Right atrium auricular region (tissue), 2 donors: ENCODE results near the gene PPBP. TPM values are rescaled to one million over a fixed set of nuclear protein-coding genes. Genes with fewer than 3 reads are reported as not detected.
A peak's percentile ranks its signal among the peaks of the same experiment; 100 is the strongest.

ENCODE experiments used
- DNase-seq: peaks from one replicate; pipeline ENCODE4 v3.0.0-alpha.2; 2019; ENCODE audit warnings: low spot score
- H3K27ac ChIP-seq, 2 donors: fragments of 200-600 bp; sonication (generic); 1 replicate in 1 of 2; 2 replicates in 1 of 2; pipeline ENCODE4 v1.5.1; 2016 to 2019
- H3K27me3 ChIP-seq, 2 donors: fragments of 200-600 bp; sonication (generic); one replicate each; pipeline versions ENCODE4 v1.5.1 to v1.6.0; 2017 to 2019
- H3K36me3 ChIP-seq: fragments of 200-600 bp; sonication (generic); one replicate; pipeline ENCODE4 v1.5.1; 2016
- H3K4me1 ChIP-seq, 2 donors: fragments of 200-600 bp; sonication (generic); one replicate each; pipeline versions ENCODE4 v1.5.1 to v1.6.0; 2017 to 2019
- H3K4me3 ChIP-seq, 2 donors: fragments of 200-600 bp; sonication (generic); 1 replicate in 1 of 2; 2 replicates in 1 of 2; pipeline ENCODE4 v1.5.1; 2017 to 2019; ENCODE audit warnings: mild to moderate bottlenecking in 1 of 2, moderate library complexity in 1 of 2
- H3K9me3 ChIP-seq, 2 donors: fragments of 200-600 bp; sonication (generic); one replicate each; pipeline ENCODE4 v1.5.1; 2019
- CTCF ChIP-seq, 2 donors: fragments of 200-600 bp; sonication (generic); IDR thresholded peaks; one replicate each; pipeline ENCODE4 v1.5.1; 2019; ENCODE audit warnings: antibody characterized with exemption in 2 of 2
- total RNA-seq, 2 donors: library from RNA; depleted of rRNA; stranded (reverse); fragments of >200 nt; gene quantifications; one replicate each; pipeline ENCODE4 v1.1.0, GENCODE V29; 2016

The PPBP gene
- total RNA-seq, 2 donors from 2014 or later: 1.6 TPM; not detected in 1

GRCh38 chr4:73945674-73946449 is 42.1 kb downstream of the PPBP start:
- Histone ChIP-seq H3K27ac (no peak overlapping the region), H3K36me3 (no peaks in the 10 kb centered on the region), H3K4me1 (peaks cover 0 to 13% of the 10 kb centered on the region in 2 donors), H3K4me3 (no peak overlapping the region), H3K27me3 (peaks cover 8 to 11% of the 10 kb centered on the region in 2 donors), H3K9me3 (no peaks in the 10 kb centered on the region)
- DNase-seq: no peak
- TF ChIP-seq CTCF (IDR thresholded peaks at IDR 0.05): no peak

GRCh38 chr4:73945140-73945539 is 42.9 kb downstream of the PPBP start:
- no peak overlapping the region for H3K27ac ChIP-seq
- peaks cover 8 to 11% of the 10 kb centered on the region in 2 donors for H3K27me3 ChIP-seq
- H3K4me1 ChIP-seq: peaks cover 0 to 13% of the 10 kb centered on the region in 2 donors
- TF ChIP-seq CTCF (IDR thresholded peaks at IDR 0.05): no peak
- H3K4me3 ChIP-seq: no peak overlapping the region
- no peaks in the 10 kb centered on the region for H3K36me3 ChIP-seq
- H3K9me3 ChIP-seq: no peaks in the 10 kb centered on the region
- no peak for DNase-seq

DNA sequence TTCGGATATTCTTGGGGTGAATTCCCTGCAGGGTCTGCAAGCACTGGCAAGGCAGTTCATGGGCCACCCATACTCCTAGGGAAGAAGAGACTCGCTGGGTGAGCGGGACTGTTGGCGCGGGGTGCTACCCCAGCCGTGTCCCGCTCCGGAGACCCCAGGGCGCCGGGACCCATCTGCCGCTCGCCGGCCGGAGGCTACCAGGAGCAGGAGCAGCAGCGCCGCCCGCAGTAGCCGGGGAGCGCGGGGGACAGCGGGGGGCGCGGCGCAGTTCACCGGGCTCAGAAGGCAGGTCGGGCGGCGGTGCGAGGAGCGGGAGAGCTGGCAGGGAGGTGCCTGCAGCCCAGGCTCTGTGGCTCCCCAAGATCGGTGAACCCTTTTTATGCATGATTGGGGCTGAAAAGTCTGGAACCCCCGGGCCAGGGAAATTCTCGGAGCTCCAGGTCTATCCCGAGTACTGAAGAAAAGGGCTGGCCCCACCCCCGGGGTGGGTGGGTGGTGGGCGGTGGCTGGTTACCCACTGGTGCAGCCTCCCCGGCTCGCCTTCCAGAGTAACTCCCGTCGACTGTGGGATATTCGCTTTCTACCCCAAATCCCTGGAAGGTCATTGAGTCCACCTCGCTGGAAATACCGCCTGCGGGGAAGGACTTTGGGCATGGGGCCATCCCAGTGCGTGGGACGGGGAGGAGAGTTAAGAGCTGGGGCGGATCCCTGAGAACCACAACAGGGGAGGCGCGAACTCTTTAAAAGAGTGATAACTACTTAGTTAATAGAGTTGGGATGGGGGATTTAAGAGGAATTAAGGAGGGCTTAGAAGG is 43.7 kb downstream of the PPBP start:
- Histone ChIP-seq H3K4me1 (peaks cover 0 to 13% of the 10 kb centered on the region in 2 donors), H3K36me3 (no peaks in the 10 kb centered on the region), H3K9me3 (no peaks in the 10 kb centered on the region), H3K27ac (no peak overlapping the region), H3K27me3 (peaks cover 8 to 11% of the 10 kb centered on the region in 2 donors), H3K4me3 (peak overlapping the region in 1 of 2 donors; percentile 33)
- DNase-seq: no peak
- no peak for TF ChIP-seq CTCF (IDR thresholded peaks at IDR 0.05)

DNA sequence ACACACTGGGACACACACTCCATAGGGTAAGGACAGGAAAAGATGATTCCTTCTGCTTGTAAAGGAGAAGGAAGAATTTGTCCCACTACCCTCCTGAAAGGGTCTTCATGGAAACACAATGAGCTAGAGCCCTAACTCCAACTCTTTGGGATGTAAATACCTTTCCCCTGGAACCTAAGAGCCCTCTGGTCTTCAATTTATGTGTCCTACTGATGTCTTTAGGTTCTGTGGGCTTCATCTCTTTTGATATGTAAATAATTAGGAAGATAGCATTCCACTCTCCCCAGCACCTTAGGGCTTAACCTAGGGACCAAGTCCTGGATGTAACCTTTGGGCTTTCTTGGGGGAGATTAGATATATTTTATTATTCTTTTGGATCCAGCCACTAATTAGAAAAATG is 44.4 kb downstream of the PPBP start:
- Histone ChIP-seq H3K27me3 (peaks cover 8 to 11% of the 10 kb centered on the region in 2 donors), H3K4me3 (no peak overlapping the region), H3K9me3 (no peaks in the 10 kb centered on the region), H3K4me1 (peaks cover 0 to 13% of the 10 kb centered on the region in 2 donors), H3K36me3 (no peaks in the 10 kb centered on the region), H3K27ac (no peak overlapping the region)
- DNase-seq: no peak
- TF ChIP-seq CTCF (IDR thresholded peaks at IDR 0.05): no peak

DNA sequence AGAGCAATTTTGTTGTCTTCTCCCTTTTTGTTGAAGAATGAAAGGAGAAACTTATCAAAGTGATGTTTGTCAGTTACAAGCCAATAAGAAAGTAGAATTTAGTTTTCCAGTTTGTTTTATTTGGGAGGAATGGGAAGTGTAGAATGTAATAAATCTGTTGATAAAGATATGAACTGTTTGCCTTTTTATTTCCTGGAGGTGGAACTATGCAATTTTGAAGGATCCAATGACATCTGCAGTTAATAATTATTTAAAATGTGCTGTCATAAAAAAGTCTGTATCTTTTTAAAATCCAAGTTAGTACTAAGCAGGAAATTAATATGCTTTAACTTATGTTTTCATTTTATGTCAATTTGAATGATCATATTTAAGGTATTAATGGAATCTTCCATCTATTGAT is 51.0 kb downstream of the PPBP start:
- H3K36me3 ChIP-seq: no peaks in the 10 kb centered on the region
- H3K4me3 ChIP-seq: no peak overlapping the region
- DNase-seq: no peak
- no peaks in the 10 kb centered on the region for H3K27me3 ChIP-seq
- H3K27ac ChIP-seq: no peak overlapping the region
- TF ChIP-seq CTCF (IDR thresholded peaks at IDR 0.05): no peak
- H3K4me1 ChIP-seq: no peaks in the 10 kb centered on the region
- no peaks in the 10 kb centered on the region for H3K9me3 ChIP-seq

Other genes starting within 250 kb of the PPBP start
- 1 to 10 TPM; 2.6 to 7.9 TPM for gene CXCL8, start 247.6 kb downstream of the PPBP start, total RNA-seq
- 1 to 10 TPM in 1 of 2 donors, under 1 TPM in 1; 0.44 to 2.4 TPM for gene CXCL6, start 151.5 kb downstream of the PPBP start, total RNA-seq
- not detected for gene PF4V1, start 134.9 kb downstream of the PPBP start, total RNA-seq
- gene CXCL1, start 118.8 kb downstream of the PPBP start, total RNA-seq: 1 to 10 TPM; 6.9 to 8.5 TPM
- under 1 TPM in 1 of 2 donors, not detected in 1; 0.83 TPM for gene PF4, start 6.2 kb downstream of the PPBP start, total RNA-seq
- gene CXCL5, start 10.5 kb upstream of the PPBP start, total RNA-seq: not detected
- gene CXCL3, start 50.5 kb upstream of the PPBP start, total RNA-seq: under 1 TPM in 1 of 2 donors, not detected in 1; 0.63 TPM
- 10 to 100 TPM; 19.4 to 21.5 TPM for gene CXCL2, start 111.0 kb upstream of the PPBP start, total RNA-seq
- 10 to 100 TPM in 1 of 2 donors, 1 to 10 TPM in 1; 8.3 to 11.5 TPM for gene MTHFD2L, start 169.9 kb upstream of the PPBP start, total RNA-seq